Keratinocyte (primary cell): ENCODE results near the gene MATN4. TPM values are rescaled to one million over a fixed set of nuclear protein-coding genes. Genes with fewer than 3 reads are reported as not detected.

Source experiments
- DNase-seq: peaks from one replicate; pipeline ENCODE4 v3.0.0-alpha.2; 2011; ENCODE audit warnings: low read depth, missing footprints, low spot score
- FAIRE-seq: peaks from 2 replicates; lab custom pipeline; 2011; peaks lifted over from hg19 to GRCh38; lab: Jason Lieb, UNC
- H2AFZ ChIP-seq: 2 replicates; pipeline ENCODE4 v1.6.0; 2012; ENCODE audit warnings: low read length, control low read depth, inconsistent platforms; ENCODE audit not compliant: control insufficient read depth
- H3K27ac ChIP-seq: 2 replicates; pipeline ENCODE4 v1.5.1; 2011; ENCODE audit warnings: low read length; ENCODE audit not compliant: control insufficient read depth, insufficient read depth
- H3K27me3 ChIP-seq: 3 replicates; pipeline ENCODE4 v1.6.0; 2011; ENCODE audit warnings: low read length; ENCODE audit not compliant: control insufficient read depth, insufficient read depth; ENCODE audit errors: extremely low read depth
- H3K36me3 ChIP-seq, 2 experiments: 2 replicates in 1 of 2; 3 replicates in 1 of 2; pipeline ENCODE4 v1.5.1; 2011; ENCODE audit warnings: low read length in 2 of 2, mild to moderate bottlenecking in 1 of 2; ENCODE audit not compliant: control insufficient read depth in 2 of 2, insufficient read depth in 2 of 2; ENCODE audit errors: extremely low read depth in 1 of 2
- H3K4me1 ChIP-seq: 3 replicates; pipeline ENCODE4 v1.5.1; 2011; ENCODE audit warnings: low read length; ENCODE audit not compliant: control insufficient read depth, insufficient read depth; ENCODE audit errors: extremely low read depth
- H3K4me2 ChIP-seq: 3 replicates; pipeline ENCODE4 v1.6.0; 2011; ENCODE audit warnings: low read depth, low read length; ENCODE audit not compliant: control insufficient read depth, insufficient read depth; ENCODE audit errors: extremely low read depth
- H3K4me3 ChIP-seq, 3 experiments: fragments of 200-600 bp in 1 of 3; sonication (generic) in 1 of 3; 2 replicates in 2 of 3; 3 replicates in 1 of 3; pipeline ENCODE4 v1.5.1; 2011 to 2016; ENCODE audit warnings: low read length in 3 of 3, mild to moderate bottlenecking in 3 of 3, control low read depth in 2 of 3, inconsistent platforms in 1 of 3, low read depth in 1 of 3, mixed read lengths in 1 of 3, mixed run types in 1 of 3, moderate library complexity in 1 of 3; ENCODE audit not compliant: control insufficient read depth in 2 of 3, insufficient read depth in 2 of 3; ENCODE audit errors: extremely low read depth in 1 of 3
- H3K79me2 ChIP-seq: 2 replicates; pipeline ENCODE4 v1.6.0; 2012; ENCODE audit warnings: low read length; ENCODE audit not compliant: control insufficient read depth, insufficient read depth
- H3K9ac ChIP-seq: 3 replicates; pipeline ENCODE4 v1.6.0; 2011; ENCODE audit warnings: low read length; ENCODE audit not compliant: control insufficient read depth, insufficient read depth; ENCODE audit errors: extremely low read depth
- H3K9me1 ChIP-seq: 3 replicates; pipeline ENCODE4 v1.6.0; 2011; ENCODE audit warnings: low read length; ENCODE audit not compliant: control insufficient read depth, insufficient read depth; ENCODE audit errors: extremely low read depth
- H3K9me3 ChIP-seq: 2 replicates; pipeline ENCODE4 v1.5.1; 2012; ENCODE audit warnings: low read depth, low read length; ENCODE audit not compliant: control insufficient read depth
- H4K20me1 ChIP-seq: 3 replicates; pipeline ENCODE4 v1.6.0; 2011; ENCODE audit warnings: low read length; ENCODE audit not compliant: control insufficient read depth, insufficient read depth; ENCODE audit errors: extremely low read depth
- EZH2 ChIP-seq: IDR thresholded peaks from one replicate; pipeline ENCODE4 v1.6.1; 2012; ENCODE audit warnings: inconsistent platforms, mild to moderate bottlenecking, low read length, moderate library complexity
- dilution Hi-C: fragments of 300-500 bp; cut with MboI; formaldehyde crosslinking; loops from one replicate; pipeline ENCODE4 v1.7.0; 2020; ENCODE audit warnings: low sequenced_read_pairs; ENCODE audit not compliant: extremely low pct_ligation_motif_present
- polyA plus RNA-seq, 5 experiments: library from polyadenylated mRNA; depleted of rRNA in 3 of 5; stranded (reverse) in 3 of 5; stranded (forward) in 1 of 5; unstranded in 1 of 5; fragments of >200 nt; gene quantifications; 1 replicate in 1 of 5; 2 replicates in 3 of 5; 3 replicates in 1 of 5; pipeline versions ENCODE4 v1.2.1 to v1.2.3, GENCODE V29; 2011 to 2012; ENCODE audit warnings: missing spikeins in 2 of 5, low read depth in 1 of 5, low replicate concordance in 1 of 5
- TF ChIP-seq, protein P1 (sequence below), 3 experiments: IDR thresholded peaks in 1 of 3; conservative IDR thresholded peaks in 1 of 3; optimal IDR thresholded peaks in 1 of 3; 2 replicates in 2 of 3; 3 replicates in 1 of 3; pipeline versions ENCODE3 to v1.5.1; 2011; ENCODE audit warnings: low read length in 3 of 3, mild to moderate bottlenecking in 3 of 3, moderate library complexity in 2 of 3, control low read depth in 1 of 3, inconsistent platforms in 1 of 3; ENCODE audit not compliant: insufficient read depth in 2 of 3; ENCODE audit errors: extremely low read depth in 1 of 3

The MATN4 gene
- polyA plus RNA-seq, 1 donor (not counting 4 experiments of a cell fraction or from before 2014, with no cell fraction given), result not detected

- TF ChIP-seq EZH2, result no peak
- TF ChIP-seq, protein P1, sequence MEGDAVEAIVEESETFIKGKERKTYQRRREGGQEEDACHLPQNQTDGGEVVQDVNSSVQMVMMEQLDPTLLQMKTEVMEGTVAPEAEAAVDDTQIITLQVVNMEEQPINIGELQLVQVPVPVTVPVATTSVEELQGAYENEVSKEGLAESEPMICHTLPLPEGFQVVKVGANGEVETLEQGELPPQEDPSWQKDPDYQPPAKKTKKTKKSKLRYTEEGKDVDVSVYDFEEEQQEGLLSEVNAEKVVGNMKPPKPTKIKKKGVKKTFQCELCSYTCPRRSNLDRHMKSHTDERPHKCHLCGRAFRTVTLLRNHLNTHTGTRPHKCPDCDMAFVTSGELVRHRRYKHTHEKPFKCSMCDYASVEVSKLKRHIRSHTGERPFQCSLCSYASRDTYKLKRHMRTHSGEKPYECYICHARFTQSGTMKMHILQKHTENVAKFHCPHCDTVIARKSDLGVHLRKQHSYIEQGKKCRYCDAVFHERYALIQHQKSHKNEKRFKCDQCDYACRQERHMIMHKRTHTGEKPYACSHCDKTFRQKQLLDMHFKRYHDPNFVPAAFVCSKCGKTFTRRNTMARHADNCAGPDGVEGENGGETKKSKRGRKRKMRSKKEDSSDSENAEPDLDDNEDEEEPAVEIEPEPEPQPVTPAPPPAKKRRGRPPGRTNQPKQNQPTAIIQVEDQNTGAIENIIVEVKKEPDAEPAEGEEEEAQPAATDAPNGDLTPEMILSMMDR (optimal IDR thresholded peaks at IDR 0.05 in 1 of 3, IDR thresholded peaks at IDR 0.05 in 1 of 3, conservative IDR thresholded peaks at IDR 0.05 in 1 of 3; ENCODE audit: extremely low read depth in 1 of 3, insufficient read depth in 2 of 3, low read length in 3 of 3), result no peak
- Histone ChIP-seq H4K20me1 (no peaks in the 10 kb centered on the region), H3K27ac (no peak overlapping the region), H3K27me3 (peaks cover 12% of the 10 kb centered on the region), H3K4me2 (no peak overlapping the region), H2AFZ (no peak overlapping the region), H3K9me1 (no peaks in the 10 kb centered on the region), H3K9me3 (no peaks in the 10 kb centered on the region), H3K9ac (no peak overlapping the region), H3K4me3 (no peak overlapping the region), H3K4me1 (no peaks in the 10 kb centered on the region), H3K79me2 (no peaks in the 10 kb centered on the region), H3K36me3 (no peaks in the 10 kb centered on the region)
- FAIRE-seq, result no peak
- DNase-seq, result no peak
- dilution Hi-C loops, result no loop called here
Observed at GRCh38 chr20:45266977-45267376, 41.1 kb downstream of the MATN4 start.

DNA sequence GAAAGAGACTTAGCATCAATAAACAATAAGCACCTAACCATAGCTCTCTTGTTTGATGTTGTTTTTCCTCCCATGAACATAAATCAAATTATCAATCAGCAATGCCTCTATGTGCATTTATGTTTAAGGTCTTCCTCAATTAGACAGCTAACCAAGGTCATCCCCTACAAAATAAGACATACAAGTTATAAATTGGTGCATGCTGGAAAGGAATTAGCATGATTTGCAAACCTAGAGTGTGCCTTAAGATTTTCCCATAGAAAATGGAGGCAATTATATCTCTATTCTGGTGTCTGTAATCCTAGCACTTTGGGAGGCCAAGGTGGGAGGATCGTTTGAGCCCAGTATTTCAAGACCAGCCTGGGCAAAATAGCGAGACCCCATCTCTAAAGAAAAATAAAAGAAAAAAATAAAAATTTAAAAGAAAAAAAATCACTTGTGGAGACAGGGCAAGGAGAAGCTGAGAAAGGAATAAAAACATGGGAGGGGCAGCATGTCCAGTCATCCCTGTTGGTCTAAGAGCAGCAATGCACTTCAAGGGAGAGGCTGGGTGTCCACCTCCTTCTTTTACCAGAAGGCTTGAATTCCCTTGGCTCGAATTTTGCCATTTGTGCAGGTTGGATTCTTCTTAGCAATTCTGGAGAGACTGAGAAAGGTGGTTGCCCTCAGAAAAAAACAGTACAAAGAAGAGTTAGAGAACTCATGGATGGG, 44.4 kb downstream of the MATN4 start:
- H3K27me3 ChIP-seq, result no peaks in the 10 kb centered on the region
- no peak overlapping the region for H2AFZ ChIP-seq
- no peaks in the 10 kb centered on the region for H3K36me3 ChIP-seq
- H3K9me1 ChIP-seq, result no peaks in the 10 kb centered on the region
- H3K27ac ChIP-seq, result no peak overlapping the region
- no peaks in the 10 kb centered on the region for H3K9me3 ChIP-seq
- H3K4me3 ChIP-seq, result no peak overlapping the region
- TF ChIP-seq EZH2, result no peak
- TF ChIP-seq, protein P1 (optimal IDR thresholded peaks at IDR 0.05 in 1 of 3, IDR thresholded peaks at IDR 0.05 in 1 of 3, conservative IDR thresholded peaks at IDR 0.05 in 1 of 3; ENCODE audit: extremely low read depth in 1 of 3, insufficient read depth in 2 of 3, low read length in 3 of 3), result no peak
- no peaks in the 10 kb centered on the region for H4K20me1 ChIP-seq
- no peaks in the 10 kb centered on the region for H3K4me1 ChIP-seq
- no peak overlapping the region for H3K9ac ChIP-seq
- no peaks in the 10 kb centered on the region for H3K79me2 ChIP-seq
- DNase-seq (no peak), FAIRE-seq (no peak)
- dilution Hi-C loops, result no loop called here
- no peak overlapping the region for H3K4me2 ChIP-seq
